Frontal cortex (tissue), 4 donors: Measurements from ENCODE around the gene PRKAR2A. TPM values are rescaled to one million over a fixed set of nuclear protein-coding genes. Genes with fewer than 3 reads are reported as not detected.

Experiments
- DNase-seq, 2 donors: peaks; one replicate each; pipeline ENCODE4 v3.0.0; 2012; ENCODE audit warnings: low spot score in 2 of 2
- FAIRE-seq: peaks from 2 replicates; lab custom pipeline; 2012; peaks lifted over from hg19 to GRCh38; lab: Jason Lieb, UNC
- total RNA-seq: library from RNA; depleted of rRNA; stranded (reverse); fragments of >200 nt; gene quantifications from one replicate; pipeline ENCODE4 v1.2.3, GENCODE V29; 2014
- donor health status: control.
- donor health status: control.
- donor health status: control.

PRKAR2A gene
- total RNA-seq, 1 donor from 2014 or later: 32.2 TPM

DNA sequence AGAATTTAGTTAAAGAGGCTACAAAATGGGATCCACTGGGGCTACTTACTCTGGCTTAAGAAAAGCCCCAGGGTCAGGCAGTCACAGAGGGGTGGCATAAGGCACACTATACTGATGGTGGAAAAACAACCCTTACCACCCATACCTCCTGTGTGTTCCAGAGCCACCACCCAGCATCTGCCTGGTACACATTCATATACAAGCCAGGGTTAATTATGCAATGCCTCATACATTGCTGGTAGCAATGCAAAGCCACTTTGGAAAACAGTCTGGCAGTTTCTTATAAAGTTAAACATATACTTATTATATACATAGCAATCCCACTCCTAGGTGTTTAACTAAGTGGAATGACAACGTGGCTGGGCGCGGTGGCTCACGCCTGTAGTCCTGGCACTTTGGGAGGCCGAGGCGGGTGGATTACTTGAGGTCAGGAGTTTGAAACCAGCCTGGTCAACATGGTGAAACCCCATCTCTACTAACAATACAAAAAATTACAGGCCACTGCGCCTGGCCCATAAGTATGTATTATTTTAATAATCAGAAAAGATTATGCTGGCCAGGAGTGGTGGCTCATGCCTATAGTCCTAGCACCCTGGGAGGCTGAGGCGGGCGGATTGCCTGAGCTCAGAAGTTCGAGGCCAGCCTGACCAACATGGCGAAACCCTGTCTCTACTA lies 146.8 kb downstream of the PRKAR2A start:
- DNase-seq: no peak
- FAIRE-seq: no peak

DNA sequence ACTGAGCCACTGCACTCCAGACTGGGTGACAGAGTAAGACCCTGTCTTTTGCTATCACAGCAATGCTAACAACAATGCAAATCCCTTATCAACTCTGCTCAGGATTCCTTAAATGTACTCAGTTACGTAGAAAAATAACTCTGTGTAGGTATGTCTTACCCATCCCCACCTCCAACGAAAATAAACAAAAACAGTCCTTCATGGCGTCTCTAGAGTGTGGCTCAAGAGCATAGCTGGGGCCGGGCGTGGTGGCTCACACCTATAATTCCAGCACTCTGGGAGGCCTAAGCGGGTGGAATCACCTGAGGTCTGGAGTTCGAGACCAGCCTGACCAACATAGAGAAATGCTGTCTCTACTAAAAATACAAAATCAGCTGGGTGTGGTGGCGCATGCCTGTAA lies 148.8 kb downstream of the PRKAR2A start:
- DNase-seq (no peak), FAIRE-seq (no peak)

DNA sequence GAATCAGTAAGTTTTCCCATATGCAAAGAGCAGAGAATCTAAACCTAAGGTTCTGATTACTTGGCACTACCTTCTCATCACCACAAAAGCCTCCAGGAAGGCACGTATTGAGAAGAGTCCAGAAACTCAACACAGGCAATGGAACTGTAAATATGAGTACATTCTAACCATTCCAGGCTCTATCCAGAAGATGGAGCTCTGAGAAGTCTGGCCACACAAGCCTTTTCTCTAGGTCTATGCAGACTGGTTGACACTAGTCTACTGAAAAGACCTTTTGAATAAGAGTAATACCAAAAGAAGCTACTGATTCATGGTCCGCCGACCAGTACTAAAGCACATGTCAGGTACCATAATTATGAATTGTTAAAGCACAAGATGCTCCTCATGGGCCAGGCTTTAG lies 149.7 kb downstream of the PRKAR2A start:
- no peak for DNase-seq
- FAIRE-seq: no peak

DNA sequence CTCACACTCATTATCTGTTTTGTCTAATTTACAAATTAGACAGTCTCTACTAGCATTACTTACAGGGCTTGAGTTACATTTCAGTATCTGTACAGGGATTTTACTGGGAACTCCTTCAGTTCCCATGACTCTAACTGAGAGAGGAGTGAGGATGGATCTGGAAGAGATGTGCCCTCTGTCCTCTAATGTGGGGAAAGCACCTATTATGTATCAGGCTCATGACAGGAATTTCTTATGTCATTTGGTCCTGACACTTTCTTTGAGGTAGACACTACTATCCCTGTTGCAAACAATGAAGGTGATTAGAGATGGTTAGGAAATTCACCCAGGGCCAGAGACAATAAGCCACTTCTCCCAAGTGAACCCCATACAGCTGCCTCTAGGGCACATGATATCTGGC lies 151.1 kb downstream of the PRKAR2A start:
- DNase-seq: no peak
- FAIRE-seq: no peak

Other genes starting within 250 kb of the PRKAR2A start
- gene UQCRC1, start 238.2 kb downstream of the PRKAR2A start, total RNA-seq: 149 TPM
- not detected for gene TMEM89, start 226.1 kb downstream of the PRKAR2A start, total RNA-seq
- 4.1 TPM for gene SLC26A6, start 212.4 kb downstream of the PRKAR2A start, total RNA-seq
- gene CELSR3, start 185.0 kb downstream of the PRKAR2A start, total RNA-seq: 27.7 TPM
- 6.1 TPM for gene NCKIPSD, start 162.0 kb downstream of the PRKAR2A start, total RNA-seq
- 94.2 TPM for gene IP6K2, start 130.7 kb downstream of the PRKAR2A start, total RNA-seq
- 9.0 TPM for gene SLC25A20, start 51.0 kb upstream of the PRKAR2A start, total RNA-seq
- 59.1 TPM for gene ARIH2, start 71.0 kb upstream of the PRKAR2A start, total RNA-seq
- gene P4HTM, start 142.4 kb upstream of the PRKAR2A start, total RNA-seq: 53.8 TPM
- 111 TPM for gene WDR6, start 159.5 kb upstream of the PRKAR2A start, total RNA-seq
- 51.4 TPM for gene DALRD3, start 170.7 kb upstream of the PRKAR2A start, total RNA-seq
- 31.8 TPM for gene NDUFAF3, start 174.2 kb upstream of the PRKAR2A start, total RNA-seq
- gene IMPDH2, start 181.5 kb upstream of the PRKAR2A start, total RNA-seq: 190 TPM
- gene QRICH1, start 246.2 kb upstream of the PRKAR2A start, total RNA-seq: 148 TPM